ENCODE data around the gene PHRF1.

The PHRF1 gene

DNA sequence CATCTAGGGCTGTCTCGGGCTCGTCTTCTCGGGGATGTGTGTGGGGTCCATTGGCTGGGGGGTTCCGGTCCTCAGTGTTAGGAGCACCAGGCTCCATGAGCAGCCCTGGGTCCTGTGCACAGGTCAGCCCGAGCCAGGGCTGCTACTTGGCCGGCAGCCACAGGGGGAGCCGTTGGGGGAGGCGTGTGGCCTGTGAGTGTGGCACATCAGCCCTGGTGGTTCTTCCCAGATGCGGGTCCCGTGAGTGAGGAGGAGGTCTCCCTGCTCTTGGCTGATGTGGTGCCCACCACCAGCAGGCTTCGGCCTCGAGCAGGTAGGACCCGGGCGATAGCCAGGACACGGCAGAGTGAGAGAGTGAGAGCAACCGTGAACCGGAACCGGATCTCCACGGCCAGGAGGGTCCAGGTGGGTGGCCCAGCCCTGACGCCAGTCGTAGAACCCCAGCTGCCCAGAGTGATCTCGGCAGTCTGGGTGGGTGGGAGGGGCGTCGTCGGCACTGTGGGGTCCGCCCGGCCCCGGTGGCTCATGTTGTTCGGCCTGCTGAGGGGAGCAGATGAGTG is 21.0 kb downstream of the PHRF1 start:
- no peak overlapping the region for H3K27ac Mint-ChIP-seq
- H3K36me3 Mint-ChIP-seq = peaks cover 27% of the 10 kb centered on the region
- no peaks in the 10 kb centered on the region for H3K27me3 Mint-ChIP-seq
- no peaks in the 10 kb centered on the region for H3K4me1 Mint-ChIP-seq
- DNase-seq (ENCODE audit: low spot score in 2 of 2) (no peak), ATAC-seq (ENCODE audit: low read depth) (no peak)
- no peaks in the 10 kb centered on the region for H3K9me3 Mint-ChIP-seq
- H3K4me3 Mint-ChIP-seq = no peak overlapping the region

DNA sequence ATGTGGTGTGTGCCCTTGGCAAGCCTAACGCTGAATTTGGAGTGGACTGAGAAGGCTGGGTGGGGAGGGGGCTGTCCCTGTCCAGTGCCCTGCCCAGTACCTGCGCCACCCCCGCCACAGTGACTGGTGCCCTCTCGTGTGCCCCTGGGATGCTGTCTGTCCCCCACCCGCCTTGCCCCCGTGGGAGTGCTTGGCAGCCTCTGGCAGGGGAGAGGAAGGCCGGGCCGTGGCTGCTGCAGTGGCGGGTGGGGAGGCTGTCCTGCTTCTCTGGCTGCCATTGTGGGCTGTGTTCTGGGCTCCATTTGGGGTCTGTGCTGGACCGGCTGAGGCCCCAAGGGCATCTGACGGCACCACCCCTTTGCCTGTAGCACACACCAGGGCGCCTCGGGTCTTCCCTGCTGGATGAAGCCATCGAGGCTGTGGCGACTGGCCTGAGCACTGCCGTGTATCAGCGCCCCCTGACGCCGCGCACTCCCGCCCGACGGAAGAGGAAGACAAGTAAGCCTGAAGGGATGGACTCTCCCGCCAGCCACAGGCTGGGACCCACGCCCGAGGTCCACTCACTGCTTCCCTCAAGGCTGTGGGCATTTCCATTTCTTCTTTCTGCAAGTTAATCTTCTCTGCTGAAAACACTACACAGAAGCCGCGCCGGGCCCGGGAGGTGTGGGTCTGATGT is 21.9 kb downstream of the PHRF1 start:
- Mint-ChIP-seq H3K27ac (no peak overlapping the region), H3K4me1 (no peaks in the 10 kb centered on the region)

DNA sequence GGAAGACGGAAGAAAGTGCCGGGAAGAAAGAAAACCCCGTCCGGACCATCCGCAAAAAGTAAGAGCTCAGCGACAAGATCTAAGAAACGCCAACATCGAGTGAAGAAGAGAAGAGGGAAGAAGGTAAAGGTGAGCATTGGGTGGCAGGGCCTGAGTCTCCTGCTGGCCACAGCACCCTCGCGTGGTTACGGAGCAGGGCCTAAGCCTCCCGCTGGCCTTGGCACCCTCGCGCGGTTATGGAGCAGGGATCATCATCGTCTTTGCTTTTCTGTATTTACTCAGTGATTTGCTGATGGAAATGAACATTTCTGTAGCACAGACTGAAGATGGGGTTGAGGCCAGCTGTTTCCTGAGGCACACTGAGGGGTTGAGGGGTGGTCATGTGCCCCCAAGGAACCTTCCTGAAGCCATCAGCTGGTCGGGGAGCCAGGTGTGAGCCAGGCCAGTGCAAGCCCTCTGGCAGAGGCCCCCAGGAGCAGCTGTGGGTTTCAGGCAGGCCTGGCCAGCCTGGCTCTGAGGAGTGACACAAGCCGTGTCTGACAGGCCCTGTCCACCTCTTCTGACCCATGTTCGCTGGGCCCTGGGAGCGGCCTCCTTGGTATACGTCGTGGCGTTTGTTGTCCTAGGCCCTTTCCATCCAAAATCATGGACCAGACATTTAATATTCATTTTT is 25.4 kb downstream of the PHRF1 start:
- Mint-ChIP-seq H3K4me1 (no peaks in the 10 kb centered on the region), H3K27ac (no peak overlapping the region), H3K36me3 (peaks cover 25% of the 10 kb centered on the region), H3K4me3 (no peak overlapping the region), H3K27me3 (no peaks in the 10 kb centered on the region), H3K9me3 (no peaks in the 10 kb centered on the region)
- ATAC-seq (ENCODE audit: low read depth) (no peak), DNase-seq (ENCODE audit: low spot score in 2 of 2) (no peak)

More for the DNA sequence above, 21.9 kb downstream of the PHRF1 start:
- Mint-ChIP-seq H3K27me3 (no peaks in the 10 kb centered on the region), H3K4me3 (no peak overlapping the region), H3K9me3 (no peaks in the 10 kb centered on the region), H3K36me3 (peaks cover 20% of the 10 kb centered on the region)
- DNase-seq (ENCODE audit: low spot score in 2 of 2) (no peak), ATAC-seq (ENCODE audit: low read depth) (no peak)

DNA sequence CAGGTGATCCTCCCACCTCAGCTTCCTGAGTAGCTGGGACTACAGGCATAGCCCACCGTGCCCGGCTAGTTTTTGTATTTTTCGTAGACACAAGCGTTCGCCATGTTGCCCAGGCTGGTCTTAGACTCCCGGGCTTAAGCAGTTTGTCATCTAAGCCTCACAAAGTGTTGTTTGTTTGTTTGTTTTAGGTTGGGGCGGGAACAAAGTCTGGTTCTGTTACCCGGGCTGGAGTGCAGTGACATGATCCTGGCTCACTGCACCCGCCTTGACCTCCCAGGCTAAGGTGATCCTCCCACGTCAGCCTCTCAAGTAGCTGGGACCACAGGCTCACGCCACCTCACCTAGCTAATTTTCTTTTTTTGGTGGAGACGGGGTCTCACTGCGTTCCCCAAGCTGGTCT is 26.9 kb downstream of the PHRF1 start:
- ATAC-seq (ENCODE audit: low read depth) (no peak), DNase-seq (ENCODE audit: low spot score in 2 of 2) (no peak)
- Mint-ChIP-seq H3K27ac (no peak overlapping the region), H3K4me3 (no peak overlapping the region), H3K4me1 (no peaks in the 10 kb centered on the region), H3K27me3 (no peaks in the 10 kb centered on the region), H3K9me3 (no peaks in the 10 kb centered on the region), H3K36me3 (peaks cover 21% of the 10 kb centered on the region)

DNA sequence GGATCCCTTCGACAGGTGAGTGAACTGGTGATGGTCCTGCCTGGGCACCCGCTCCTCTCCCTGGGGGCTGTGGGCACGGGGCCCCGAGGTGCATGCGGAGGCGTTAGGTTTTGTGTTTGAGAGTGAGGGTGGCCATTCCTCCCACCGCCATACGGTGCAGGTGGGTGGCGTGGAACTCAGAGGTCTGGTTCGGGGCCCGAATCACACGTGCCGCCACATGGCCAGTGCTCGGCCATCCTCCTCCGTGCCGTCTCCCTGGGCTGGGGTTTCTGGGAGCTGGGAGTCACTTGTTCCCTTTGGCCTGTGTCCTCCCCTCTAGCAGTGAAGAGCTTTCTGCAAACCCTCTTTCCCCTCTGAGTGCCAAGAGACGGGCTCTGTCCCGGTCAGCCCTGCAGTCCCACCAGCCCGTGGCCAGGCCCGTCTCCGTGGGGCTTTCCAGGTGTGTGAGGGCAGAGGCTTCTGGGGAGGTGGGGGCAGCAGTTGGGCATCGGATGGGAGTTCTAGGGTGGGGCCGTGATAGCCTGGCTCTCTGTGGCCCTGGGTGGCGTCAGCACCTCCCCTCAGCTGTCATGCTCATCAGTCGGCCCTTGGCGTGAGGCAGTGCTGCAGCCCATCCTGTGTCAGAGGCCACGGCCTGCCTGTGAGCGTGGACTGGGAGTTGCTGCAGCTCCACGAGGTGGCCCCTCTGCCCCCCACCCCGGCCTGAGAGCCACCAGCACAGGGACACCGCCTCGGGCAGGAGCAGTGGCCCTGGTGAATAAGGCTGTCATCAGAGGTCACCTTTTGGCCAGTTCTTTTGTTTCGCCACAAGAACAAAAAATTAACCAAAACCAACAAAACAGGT is 29.2 kb downstream of the PHRF1 start:
- Mint-ChIP-seq H3K27me3 (no peaks in the 10 kb centered on the region), H3K4me3 (no peak overlapping the region)

DNA sequence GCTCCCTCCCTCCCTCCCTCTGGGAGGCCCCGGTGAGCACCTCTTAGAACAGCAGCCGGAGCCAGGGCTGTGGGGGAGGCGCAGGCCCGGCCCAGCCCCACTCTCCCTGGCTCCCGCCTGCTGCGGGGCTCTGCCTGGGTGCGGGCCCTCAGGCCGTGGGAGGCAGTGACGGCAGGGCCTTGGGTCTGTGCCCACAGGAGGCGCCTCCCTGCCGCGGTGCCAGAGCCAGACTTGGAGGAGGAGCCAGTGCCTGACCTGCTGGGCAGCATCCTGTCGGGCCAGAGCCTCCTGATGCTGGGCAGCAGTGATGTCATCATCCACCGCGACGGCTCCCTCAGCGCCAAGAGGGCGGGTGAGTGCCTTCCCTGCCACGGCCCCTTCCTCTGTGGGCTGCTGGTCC is 30.0 kb downstream of the PHRF1 start:
- no peak overlapping the region for H3K4me3 Mint-ChIP-seq
- H3K4me1 Mint-ChIP-seq = no peaks in the 10 kb centered on the region
- DNase-seq (ENCODE audit: low spot score in 2 of 2) = no peak
- no peaks in the 10 kb centered on the region for H3K9me3 Mint-ChIP-seq
- no peaks in the 10 kb centered on the region for H3K27me3 Mint-ChIP-seq
- peaks cover 25% of the 10 kb centered on the region for H3K36me3 Mint-ChIP-seq
- ATAC-seq (ENCODE audit: low read depth) = no peak
- H3K27ac Mint-ChIP-seq = no peak overlapping the region

More for the DNA sequence above, 29.2 kb downstream of the PHRF1 start:
- H3K9me3 Mint-ChIP-seq = no peaks in the 10 kb centered on the region
- DNase-seq (ENCODE audit: low spot score in 2 of 2) (no peak), ATAC-seq (ENCODE audit: low read depth) (no peak)
- no peak overlapping the region for H3K27ac Mint-ChIP-seq
- H3K36me3 Mint-ChIP-seq = peaks cover 22% of the 10 kb centered on the region
- no peaks in the 10 kb centered on the region for H3K4me1 Mint-ChIP-seq

DNA sequence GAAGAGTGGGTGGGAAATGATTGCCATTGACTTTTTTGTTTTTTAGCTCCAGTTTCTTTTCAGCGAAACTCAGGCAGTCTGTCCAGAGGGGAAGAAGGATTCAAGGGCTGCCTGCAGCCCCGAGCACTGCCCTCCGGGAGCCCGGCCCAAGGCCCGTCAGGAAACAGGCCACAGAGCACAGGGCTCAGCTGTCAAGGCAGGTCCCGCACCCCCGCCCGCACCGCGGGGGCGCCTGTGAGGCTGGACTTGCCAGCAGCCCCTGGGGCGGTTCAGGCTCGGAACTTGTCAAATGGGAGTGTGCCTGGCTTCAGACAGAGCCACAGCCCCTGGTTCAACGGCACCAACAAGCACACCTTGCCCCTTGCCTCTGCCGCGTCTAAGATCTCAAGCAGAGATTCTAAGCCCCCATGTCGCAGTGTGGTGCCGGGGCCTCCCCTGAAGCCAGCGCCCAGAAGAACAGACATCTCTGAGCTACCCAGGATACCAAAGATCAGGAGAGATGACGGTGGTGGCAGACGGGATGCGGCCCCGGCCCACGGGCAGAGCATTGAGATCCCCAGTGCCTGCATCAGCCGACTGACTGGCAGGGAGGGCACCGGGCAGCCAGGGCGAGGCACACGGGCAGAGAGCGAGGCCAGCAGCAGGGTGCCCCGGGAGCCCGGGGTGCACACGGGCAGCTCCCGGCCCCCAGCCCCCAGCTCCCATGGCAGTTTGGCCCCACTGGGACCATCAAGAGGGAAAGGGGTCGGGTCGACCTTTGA is 30.9 kb downstream of the PHRF1 start:
- no peaks in the 10 kb centered on the region for H3K27me3 Mint-ChIP-seq
- H3K27ac Mint-ChIP-seq = no peak overlapping the region
- ATAC-seq (ENCODE audit: low read depth) (no peak), DNase-seq (ENCODE audit: low spot score in 2 of 2) (no peak)
- H3K4me3 Mint-ChIP-seq = no peak overlapping the region
- peaks cover 21% of the 10 kb centered on the region for H3K36me3 Mint-ChIP-seq
- no peaks in the 10 kb centered on the region for H3K9me3 Mint-ChIP-seq
- H3K4me1 Mint-ChIP-seq = peaks cover 2% of the 10 kb centered on the region

DNA sequence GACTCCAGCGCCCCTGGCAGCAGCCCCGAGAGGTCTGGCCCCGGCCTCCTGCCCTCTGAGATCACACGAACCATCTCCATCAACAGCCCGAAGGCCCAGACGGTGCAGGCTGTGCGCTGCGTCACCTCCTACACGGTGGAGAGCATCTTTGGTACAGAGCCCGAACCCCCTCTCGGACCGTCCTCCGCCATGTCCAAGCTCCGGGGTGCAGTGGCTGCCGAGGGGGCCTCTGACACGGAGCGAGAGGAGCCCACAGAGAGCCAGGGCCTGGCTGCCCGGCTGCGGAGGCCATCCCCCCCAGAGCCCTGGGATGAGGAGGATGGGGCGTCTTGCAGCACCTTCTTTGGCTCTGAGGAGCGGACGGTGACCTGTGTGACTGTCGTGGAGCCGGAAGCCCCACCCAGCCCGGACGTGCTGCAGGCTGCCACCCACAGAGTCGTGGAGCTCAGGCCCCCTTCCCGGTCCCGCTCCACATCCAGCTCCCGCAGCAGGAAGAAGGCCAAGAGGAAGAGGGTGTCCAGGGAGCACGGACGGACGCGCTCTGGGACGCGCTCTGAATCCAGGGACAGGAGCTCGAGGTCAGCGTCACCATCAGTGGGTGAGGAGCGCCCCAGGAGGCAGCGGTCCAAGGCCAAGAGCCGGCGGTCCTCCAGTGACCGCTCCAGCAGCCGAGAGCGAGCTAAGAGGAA is 31.8 kb downstream of the PHRF1 start:
- Mint-ChIP-seq H3K27ac (no peak overlapping the region), H3K4me1 (peaks cover 3% of the 10 kb centered on the region), H3K36me3 (peaks cover 22% of the 10 kb centered on the region), H3K4me3 (no peak overlapping the region), H3K9me3 (no peaks in the 10 kb centered on the region), H3K27me3 (no peaks in the 10 kb centered on the region)
- no peak for DNase-seq (ENCODE audit: low spot score in 2 of 2)
- no peak for ATAC-seq (ENCODE audit: low read depth)

DNA sequence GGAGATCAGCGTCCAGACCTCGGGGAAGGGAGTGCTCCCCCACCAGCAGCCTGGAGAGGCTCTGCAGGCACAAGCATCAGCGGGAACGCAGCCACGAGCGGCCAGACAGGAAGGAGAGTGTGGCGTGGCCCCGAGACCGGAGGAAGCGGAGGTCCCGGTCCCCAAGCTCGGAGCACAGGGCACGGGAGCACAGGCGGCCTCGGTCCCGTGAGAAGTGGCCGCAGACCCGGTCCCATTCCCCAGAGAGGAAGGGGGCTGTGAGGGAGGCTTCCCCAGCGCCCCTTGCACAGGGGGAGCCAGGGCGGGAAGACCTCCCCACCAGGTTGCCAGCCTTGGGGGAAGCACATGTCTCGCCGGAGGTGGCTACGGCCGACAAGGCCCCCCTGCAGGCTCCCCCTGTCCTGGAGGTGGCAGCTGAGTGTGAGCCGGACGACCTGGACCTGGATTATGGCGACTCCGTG is 32.6 kb downstream of the PHRF1 start:
- Mint-ChIP-seq H3K27ac (no peak overlapping the region), H3K27me3 (no peaks in the 10 kb centered on the region), H3K36me3 (peaks cover 22% of the 10 kb centered on the region), H3K4me1 (peaks cover 3% of the 10 kb centered on the region), H3K4me3 (no peak overlapping the region), H3K9me3 (no peaks in the 10 kb centered on the region)
- no peak for ATAC-seq (ENCODE audit: low read depth)
- DNase-seq (ENCODE audit: low spot score in 2 of 2) = no peak

DNA sequence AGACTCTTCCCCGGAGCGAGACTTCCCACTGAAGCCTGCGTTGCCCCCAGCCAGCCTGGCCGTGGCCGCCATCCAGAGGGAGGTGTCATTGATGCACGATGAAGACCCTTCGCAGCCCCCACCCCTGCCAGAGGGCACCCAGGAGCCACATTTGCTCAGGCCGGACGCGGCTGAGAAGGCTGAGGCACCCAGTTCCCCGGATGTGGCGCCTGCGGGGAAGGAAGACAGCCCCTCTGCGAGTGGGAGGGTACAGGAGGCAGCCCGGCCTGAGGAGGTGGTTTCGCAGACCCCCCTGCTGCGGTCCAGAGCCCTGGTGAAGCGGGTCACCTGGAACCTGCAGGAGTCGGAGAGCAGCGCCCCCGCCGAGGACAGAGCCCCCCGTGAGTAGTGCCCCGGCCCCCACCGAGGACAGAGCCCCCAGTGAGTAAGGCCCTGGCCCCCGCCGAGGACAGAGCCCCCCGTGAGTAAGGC is 33.1 kb downstream of the PHRF1 start:
- Mint-ChIP-seq H3K9me3 (no peaks in the 10 kb centered on the region), H3K27me3 (no peaks in the 10 kb centered on the region), H3K27ac (no peak overlapping the region), H3K4me1 (peaks cover 9% of the 10 kb centered on the region), H3K36me3 (peaks cover 18% of the 10 kb centered on the region), H3K4me3 (no peak overlapping the region)
- no peak for DNase-seq (ENCODE audit: low spot score in 2 of 2)
- ATAC-seq (ENCODE audit: low read depth) = no peak

DNA sequence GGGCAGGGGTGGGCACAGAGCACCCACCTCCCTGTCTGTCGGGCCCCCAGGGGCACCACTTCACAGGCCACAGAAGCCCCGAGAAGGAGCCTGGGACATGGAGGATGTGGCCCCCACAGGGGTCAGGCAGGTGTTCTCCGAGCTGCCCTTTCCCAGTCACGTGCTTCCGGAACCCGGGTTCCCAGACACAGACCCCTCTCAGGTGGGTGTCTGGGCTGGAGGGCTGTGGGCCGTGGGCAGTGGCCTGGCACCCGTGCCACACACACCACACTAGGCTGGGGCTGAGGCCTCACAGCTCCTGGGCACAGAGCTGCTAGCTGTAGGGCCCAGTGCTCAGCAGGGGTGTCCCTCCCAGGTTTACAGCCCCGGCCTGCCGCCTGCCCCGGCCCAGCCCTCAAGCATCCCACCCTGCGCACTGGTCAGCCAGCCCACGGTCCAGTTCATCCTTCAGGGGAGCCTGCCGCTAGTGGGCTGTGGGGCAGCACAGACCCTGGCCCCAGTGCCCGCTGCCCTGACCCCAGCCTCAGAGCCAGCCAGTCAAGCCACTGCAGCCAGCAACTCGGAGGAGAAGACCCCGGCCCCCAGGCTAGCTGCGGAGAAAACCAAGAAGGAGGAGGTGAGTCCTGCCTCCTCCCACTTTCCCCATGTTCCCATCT is 34.0 kb downstream of the PHRF1 start:
- H3K36me3 Mint-ChIP-seq = peaks cover 15% of the 10 kb centered on the region
- no peak for ATAC-seq (ENCODE audit: low read depth)
- H3K4me1 Mint-ChIP-seq = peaks cover 9% of the 10 kb centered on the region
- no peaks in the 10 kb centered on the region for H3K27me3 Mint-ChIP-seq
- H3K4me3 Mint-ChIP-seq = no peak overlapping the region
- H3K9me3 Mint-ChIP-seq = no peaks in the 10 kb centered on the region
- no peak for DNase-seq (ENCODE audit: low spot score in 2 of 2)
- no peak overlapping the region for H3K27ac Mint-ChIP-seq

DNA sequence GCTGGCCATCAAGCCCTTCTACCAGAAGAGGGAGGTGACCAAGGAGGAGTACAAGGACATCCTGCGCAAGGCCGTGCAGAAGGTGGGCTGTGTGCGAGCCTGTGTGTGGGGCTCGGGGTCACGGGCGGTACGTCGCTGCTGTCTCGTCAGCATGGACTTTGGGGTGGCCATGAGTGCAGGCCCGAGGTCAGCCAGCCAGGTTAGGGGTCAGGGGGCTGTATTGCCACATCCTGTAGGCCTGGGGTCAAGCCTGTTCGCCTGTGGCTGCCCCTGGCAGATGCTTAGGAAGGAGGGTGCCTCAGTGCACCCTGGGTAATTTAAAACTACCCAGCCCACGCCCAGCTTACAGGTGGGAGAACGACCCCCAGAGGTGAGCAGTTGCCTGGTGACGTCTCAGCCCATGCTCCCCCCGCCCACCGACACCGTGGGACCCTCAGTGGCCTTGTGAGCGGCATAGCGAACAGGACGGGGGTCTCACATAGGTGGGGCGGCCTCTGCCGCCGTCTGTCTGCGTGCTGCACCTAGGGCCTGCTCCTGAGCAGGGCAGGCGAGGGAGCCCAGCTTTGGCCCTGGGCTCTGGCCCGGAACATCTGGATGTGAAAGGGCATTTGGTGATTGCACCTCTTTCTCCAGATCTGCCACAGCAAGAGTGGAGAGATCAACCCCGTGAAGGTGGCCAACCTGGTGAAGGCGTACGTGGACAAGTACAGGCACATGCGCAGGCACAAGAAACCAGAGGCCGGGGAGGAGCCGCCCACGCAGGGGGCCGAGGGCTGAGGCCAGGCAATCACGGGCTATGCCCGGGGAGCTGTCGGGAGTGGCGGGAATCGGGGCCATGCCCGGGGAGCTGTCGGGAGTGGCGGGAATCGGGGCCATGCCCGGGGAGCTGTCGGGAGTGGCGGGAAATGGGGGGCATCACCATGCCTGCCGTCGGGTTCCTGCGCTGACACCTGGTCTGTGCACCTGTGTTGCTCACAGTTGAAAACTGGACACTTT is 35.0 kb downstream of the PHRF1 start:
- Mint-ChIP-seq H3K9me3 (no peaks in the 10 kb centered on the region), H3K4me1 (peaks cover 13% of the 10 kb centered on the region), H3K27me3 (no peaks in the 10 kb centered on the region), H3K27ac (peak overlapping the region; percentile 20), H3K4me3 (no peak overlapping the region), H3K36me3 (peaks cover 15% of the 10 kb centered on the region)
- ATAC-seq (ENCODE audit: low read depth) = no peak
- no peak for DNase-seq (ENCODE audit: low spot score in 2 of 2)
